ENCODE results near the gene CKLF. TPM values are rescaled to one million over a fixed set of nuclear protein-coding genes. Genes with fewer than 3 reads are reported as not detected.

The CKLF gene
- 100 to 1,000 TPM in 1 of 5 experiments, 10 to 100 TPM in 4; 24.1 to 160 (median 42.9) TPM for total RNA-seq
- polyA plus RNA-seq = 100 to 1,000 TPM in 1 of 2 donors, 10 to 100 TPM in 1; 56.4 to 110 TPM
- total RNA-seq = 0.67 reads per million

- ChIA-PET CTCF (interaction anchor here (0.6 to 3.6 kb wide), 14 partner anchors 9 to 315 kb away, joined by 3 to 24 read pairs (median 5); partner anchors contain the start of gene CMTM3), POLR2A (interaction anchor here (0.7 to 9.5 kb wide), 25 partner anchors 9 to 278 kb away, joined by 3 to 164 read pairs (median 4); partner anchors contain the start of genes CMTM1, CMTM2, CMTM3 and NAE1)
- Mint-ChIP-seq H3K27ac (peak within 1 kb of the TSS; percentile 91 to 97 (median 94)), H3K4me1 (peaks cover 59 to 85% (median 80%) of the 10 kb centered on the region in 7 donors), H3K4me3 (peak within 1 kb of the TSS; percentile 92 to 99 (median 95)), H3K27me3 (peaks cover 0 to 2% (median 0%) of the 10 kb centered on the region in 5 donors), H3K36me3 (peaks cover 0 to 42% (median 3%) of the 10 kb centered on the region in 5 donors), H3K9me3 (peaks cover 0 to 7% (median 0%) of the 10 kb centered on the region in 11 donors)
- intact Hi-C loops (cut with micrococcal nuclease) = loop anchor here (1.0 to 5.0 kb wide), 10 partner anchors 28 to 382 kb away; partner anchors contain the start of genes CMTM3 (in 2 of the 2), CIAO2B (in 1 of the 2), CMTM4 (in 1 of the 2) and PDP2 (in 1 of the 2)
- no peaks in the 10 kb centered on the region for H3K36me3 ChIP-seq (ENCODE audit: control insufficient read depth in 2 of 3, insufficient read depth in 3 of 3, low read length in 3 of 3)
- H3K4me1 ChIP-seq (ENCODE audit: control insufficient read depth in 2 of 2, insufficient read depth in 2 of 2, low read length in 2 of 2) = peaks cover 49 to 68% of the 10 kb centered on the region in 2 donors
- H3K4me3 ChIP-seq (ENCODE audit: low read length) = peak within 1 kb of the TSS; percentile 94
- no peaks in the 10 kb centered on the region for H3K9me3 ChIP-seq (ENCODE audit: control insufficient read depth in 2 of 3, low read length in 3 of 3)
- peak; percentile 83 for ATAC-seq
- peak within 1 kb of the TSS; percentile 77 for H3K27ac ChIP-seq (ENCODE audit: low read depth, low read length)
- no peaks in the 10 kb centered on the region for H3K27me3 ChIP-seq (ENCODE audit: control insufficient read depth in 2 of 2, insufficient read depth in 2 of 2, low read length in 2 of 2)
- peak; percentile 84 to 96 (median 92) for DNase-seq
These were observed at the start of gene CKLF for GRCh38 chr16:66552286-66553177. CKLF (plus strand) TSS chr16:66552576; CDS start chr16:66552716, 140 bp downstream.

GRCh38 chr16:66503030-66503429 lies 49.3 kb upstream of the CKLF start:
- ATAC-seq (no peak), DNase-seq (no peak)
- peaks cover 0 to 7% (median 0%) of the 10 kb centered on the region in 7 donors for H3K4me1 Mint-ChIP-seq
- ChIA-PET POLR2A (no interaction called here), CTCF (no interaction called here)
- H3K27me3 ChIP-seq (ENCODE audit: control insufficient read depth in 2 of 2, insufficient read depth in 2 of 2, low read length in 2 of 2) = no peaks in the 10 kb centered on the region
- H3K4me3 Mint-ChIP-seq = no peak overlapping the region
- H3K27me3 Mint-ChIP-seq = peaks cover 0 to 8% (median 0%) of the 10 kb centered on the region in 5 donors
- H3K4me1 ChIP-seq (ENCODE audit: control insufficient read depth in 2 of 2, insufficient read depth in 2 of 2, low read length in 2 of 2) = no peaks in the 10 kb centered on the region
- H3K27ac ChIP-seq (ENCODE audit: low read depth, low read length) = no peak overlapping the region
- H3K27ac Mint-ChIP-seq = no peak overlapping the region
- intact Hi-C loops (cut with micrococcal nuclease) = no loop called here
- H3K36me3 Mint-ChIP-seq = peaks cover 0 to 8% (median 0%) of the 10 kb centered on the region in 5 donors
- no peaks in the 10 kb centered on the region for H3K36me3 ChIP-seq (ENCODE audit: control insufficient read depth in 2 of 3, insufficient read depth in 3 of 3, low read length in 3 of 3)
- peaks cover 0 to 3% (median 0%) of the 10 kb centered on the region in 11 donors for H3K9me3 Mint-ChIP-seq
- no peaks in the 10 kb centered on the region for H3K9me3 ChIP-seq (ENCODE audit: control insufficient read depth in 2 of 3, low read length in 3 of 3)
- H3K4me3 ChIP-seq (ENCODE audit: low read length) = no peak overlapping the region

GRCh38 chr16:66503612-66504011 lies 48.8 kb upstream of the CKLF start:
- H3K4me1 ChIP-seq (ENCODE audit: control insufficient read depth in 2 of 2, insufficient read depth in 2 of 2, low read length in 2 of 2) = no peaks in the 10 kb centered on the region
- no peak overlapping the region for H3K27ac Mint-ChIP-seq
- ATAC-seq = no peak
- H3K4me1 Mint-ChIP-seq = peaks cover 0 to 8% (median 0%) of the 10 kb centered on the region in 7 donors
- no peak overlapping the region for H3K4me3 Mint-ChIP-seq
- no peaks in the 10 kb centered on the region for H3K27me3 ChIP-seq (ENCODE audit: control insufficient read depth in 2 of 2, insufficient read depth in 2 of 2, low read length in 2 of 2)
- H3K9me3 ChIP-seq (ENCODE audit: control insufficient read depth in 2 of 3, low read length in 3 of 3) = no peaks in the 10 kb centered on the region
- peaks cover 0 to 5% (median 0%) of the 10 kb centered on the region in 5 donors for H3K27me3 Mint-ChIP-seq
- H3K27ac ChIP-seq (ENCODE audit: low read depth, low read length) = no peak overlapping the region
- ChIA-PET CTCF (no interaction called here), POLR2A (no interaction called here)
- H3K36me3 ChIP-seq (ENCODE audit: control insufficient read depth in 2 of 3, insufficient read depth in 3 of 3, low read length in 3 of 3) = no peaks in the 10 kb centered on the region
- H3K4me3 ChIP-seq (ENCODE audit: low read length) = no peak overlapping the region
- peaks cover 0 to 6% (median 0%) of the 10 kb centered on the region in 5 donors for H3K36me3 Mint-ChIP-seq
- peaks cover 0 to under 1% (median 0%) of the 10 kb centered on the region in 11 donors for H3K9me3 Mint-ChIP-seq
- intact Hi-C loops (cut with micrococcal nuclease) = no loop called here
- DNase-seq = no peak

DNA sequence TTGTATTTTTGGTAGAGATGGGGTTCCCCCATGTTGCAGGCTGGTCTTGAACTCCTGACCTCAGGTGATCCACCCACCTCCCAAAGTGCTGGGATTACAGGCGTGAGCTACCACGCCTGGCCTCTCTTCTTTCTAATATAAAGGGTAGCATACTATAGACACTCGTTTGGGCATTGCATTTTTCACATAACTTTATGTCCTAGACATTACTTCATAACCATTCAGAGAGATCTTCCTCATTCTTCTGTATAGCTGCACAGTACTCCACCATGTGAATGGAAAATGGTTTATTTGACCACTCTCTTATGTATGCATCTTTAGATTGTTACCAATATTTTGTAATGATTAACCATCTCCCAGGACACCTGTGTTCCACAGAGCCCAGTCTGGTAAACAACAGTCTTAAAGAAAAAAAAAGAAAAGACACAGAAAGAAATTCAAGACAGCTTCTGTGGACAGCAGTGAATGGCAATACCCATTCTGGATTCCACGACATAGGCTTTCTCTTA lies 44.6 kb upstream of the CKLF start:
- Mint-ChIP-seq H3K4me3 (no peak overlapping the region), H3K27me3 (no peaks in the 10 kb centered on the region), H3K27ac (peak overlapping the region in 1 of 9 donors; percentile 72), H3K36me3 (peaks cover 0 to 11% (median 0%) of the 10 kb centered on the region in 5 donors), H3K9me3 (no peaks in the 10 kb centered on the region), H3K4me1 (peaks cover 5 to 15% (median 8%) of the 10 kb centered on the region in 7 donors)
- H3K27me3 ChIP-seq (ENCODE audit: control insufficient read depth in 2 of 2, insufficient read depth in 2 of 2, low read length in 2 of 2) = no peaks in the 10 kb centered on the region
- no peak overlapping the region for H3K27ac ChIP-seq (ENCODE audit: low read depth, low read length)
- intact Hi-C loops (cut with micrococcal nuclease) = no loop called here
- ChIA-PET CTCF (interaction anchor here (0.6 kb wide), 1 partner anchor 42 kb away, joined by 3 read pairs; the partner anchor contains the start of gene TK2), POLR2A (interaction anchor here (0.6 kb wide), 1 partner anchor 323 kb away, joined by 3 read pairs; the partner anchor contains the start of gene NAE1)
- H3K36me3 ChIP-seq (ENCODE audit: control insufficient read depth in 2 of 3, insufficient read depth in 3 of 3, low read length in 3 of 3) = no peaks in the 10 kb centered on the region
- DNase-seq = no peak
- H3K4me1 ChIP-seq (ENCODE audit: control insufficient read depth in 2 of 2, insufficient read depth in 2 of 2, low read length in 2 of 2) = no peaks in the 10 kb centered on the region
- no peak for ATAC-seq
- no peak overlapping the region for H3K4me3 ChIP-seq (ENCODE audit: low read length)
- no peaks in the 10 kb centered on the region for H3K9me3 ChIP-seq (ENCODE audit: control insufficient read depth in 2 of 3, low read length in 3 of 3)

DNA sequence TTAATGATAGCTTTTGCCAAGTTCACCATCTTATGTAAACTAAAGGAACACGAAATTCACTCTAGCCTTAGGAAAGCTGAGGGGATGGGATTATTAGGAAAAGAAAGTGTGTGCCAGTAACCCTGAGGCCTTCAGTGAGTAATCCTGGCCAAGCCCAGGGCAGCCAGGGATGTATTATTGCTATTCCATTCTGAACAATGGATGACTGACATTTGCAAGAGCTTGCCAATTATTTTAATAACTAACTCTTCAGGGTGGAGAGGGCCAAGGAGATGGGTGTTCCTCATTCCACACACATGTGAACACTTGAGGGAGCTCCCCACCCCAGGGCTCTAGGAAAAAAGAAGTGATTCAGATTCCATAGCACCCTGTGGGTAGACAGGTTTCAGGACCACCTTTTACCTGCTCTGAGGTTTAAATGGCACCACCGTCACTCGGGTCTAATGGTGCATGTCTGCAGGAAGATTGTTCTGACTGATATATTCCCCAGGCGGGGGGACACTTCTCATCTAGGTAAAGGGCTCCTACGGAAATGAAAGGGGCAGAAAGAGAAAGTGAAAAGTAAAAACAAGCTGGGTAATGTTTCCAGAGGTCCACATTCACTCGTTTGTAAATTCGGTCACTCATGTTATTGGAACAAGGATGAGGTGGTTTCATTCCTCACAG lies 44.0 kb upstream of the CKLF start:
- ATAC-seq (no peak), DNase-seq (no peak)
- H3K27me3 ChIP-seq (ENCODE audit: control insufficient read depth in 2 of 2, insufficient read depth in 2 of 2, low read length in 2 of 2) = no peaks in the 10 kb centered on the region
- no peak overlapping the region for H3K4me3 ChIP-seq (ENCODE audit: low read length)
- H3K9me3 ChIP-seq (ENCODE audit: control insufficient read depth in 2 of 3, low read length in 3 of 3) = no peaks in the 10 kb centered on the region
- H3K27ac Mint-ChIP-seq = no peak overlapping the region
- POLR2A ChIA-PET = interaction anchor here (0.6 kb wide), 1 partner anchor 322 kb away, joined by 3 read pairs; the partner anchor contains the start of gene NAE1
- H3K36me3 Mint-ChIP-seq = peaks cover 0 to 14% (median 0%) of the 10 kb centered on the region in 5 donors
- CTCF ChIA-PET = interaction anchor here (0.6 to 0.8 kb wide), 2 partner anchors 42 to 76 kb away, joined by 3 read pairs; partner anchors contain the start of gene TK2
- H3K36me3 ChIP-seq (ENCODE audit: control insufficient read depth in 2 of 3, insufficient read depth in 3 of 3, low read length in 3 of 3) = no peaks in the 10 kb centered on the region
- H3K27me3 Mint-ChIP-seq = no peaks in the 10 kb centered on the region
- H3K4me1 ChIP-seq (ENCODE audit: control insufficient read depth in 2 of 2, insufficient read depth in 2 of 2, low read length in 2 of 2) = no peaks in the 10 kb centered on the region
- intact Hi-C loops (cut with micrococcal nuclease) = no loop called here
- no peak overlapping the region for H3K4me3 Mint-ChIP-seq
- H3K9me3 Mint-ChIP-seq = no peaks in the 10 kb centered on the region
- H3K4me1 Mint-ChIP-seq = peaks cover 5 to 15% (median 12%) of the 10 kb centered on the region in 7 donors
- H3K27ac ChIP-seq (ENCODE audit: low read depth, low read length) = no peak overlapping the region

Data from naive thymus-derived CD4-positive, alpha-beta T cell (primary cell).